GM10248 (cell line): ENCODE measurements around the gene SMARCA4.
"Not testable (repeated sequence)": the region's sequence is repeated elsewhere in the genome, so short reads cannot be mapped to it uniquely, and the experiment has no call there.

Experiments
- CTCF ChIA-PET: fragments of 300-600 bp; sonication (Branson Sonifier 250); formaldehyde crosslinking; extraction: SDS; loops from one replicate; lab custom pipeline; 2021; ENCODE audit warnings: antibody characterized with exemption; lab: Yijun Ruan, JAX
- POLR2A ChIA-PET: fragments of 350-650 bp; sonication (Branson Sonifier 250); formaldehyde crosslinking; extraction: SDS; loops from one replicate; lab custom pipeline; 2020; ENCODE audit warnings: antibody characterized with exemption; lab: Yijun Ruan, JAX
- DNase-seq: peaks from one replicate; pipeline ENCODE4 v3.0.0; 2012; ENCODE audit errors: extremely low spot score
- TF ChIP-seq, protein P1 (sequence below): IDR thresholded peaks from 2 replicates; pipeline ENCODE4 v1.5.1; 2012; ENCODE audit warnings: mild to moderate bottlenecking, low read depth; ENCODE audit errors: extremely low read depth, missing control alignments, control extremely low read depth

SMARCA4 gene

DNA sequence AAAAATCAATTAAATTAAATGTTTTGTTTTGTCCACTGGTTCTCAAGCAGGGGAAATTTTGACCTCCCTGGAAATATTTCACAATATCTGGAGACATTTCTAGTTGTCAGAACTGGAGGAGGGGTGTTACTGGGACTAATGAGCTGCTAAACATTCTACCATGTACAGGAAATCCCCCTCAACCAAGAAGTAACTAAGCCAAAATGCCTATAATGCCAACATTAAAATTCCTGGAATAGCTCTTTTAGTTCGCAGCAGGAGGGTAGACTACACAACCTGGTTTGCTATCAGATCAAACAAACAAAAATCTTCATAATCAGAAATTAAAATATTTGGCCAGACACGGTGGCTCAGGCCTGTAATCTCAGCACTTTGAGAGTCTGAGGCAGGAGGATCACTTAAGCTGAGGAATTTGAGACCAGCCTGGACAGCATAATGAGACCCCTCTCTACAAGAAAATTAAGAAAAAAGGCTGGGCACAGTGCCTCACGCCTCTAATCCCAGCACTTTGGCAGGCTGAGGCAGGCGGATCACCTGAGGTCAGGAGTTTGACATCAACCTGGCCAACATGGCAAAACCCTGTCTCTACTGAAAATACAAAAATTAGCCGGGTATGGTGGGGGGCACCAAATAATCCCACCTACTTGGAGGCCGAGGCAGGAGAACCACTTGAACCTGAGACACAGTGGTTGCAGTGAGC, 13.7 kb upstream of the SMARCA4 start:
- ChIA-PET CTCF (interaction anchor here (1.3 kb wide), 1 partner anchor 12 kb away, joined by 6 read pairs; no protein-coding TSS in a partner anchor), POLR2A (no interaction called here)
- TF ChIP-seq, protein P1, sequence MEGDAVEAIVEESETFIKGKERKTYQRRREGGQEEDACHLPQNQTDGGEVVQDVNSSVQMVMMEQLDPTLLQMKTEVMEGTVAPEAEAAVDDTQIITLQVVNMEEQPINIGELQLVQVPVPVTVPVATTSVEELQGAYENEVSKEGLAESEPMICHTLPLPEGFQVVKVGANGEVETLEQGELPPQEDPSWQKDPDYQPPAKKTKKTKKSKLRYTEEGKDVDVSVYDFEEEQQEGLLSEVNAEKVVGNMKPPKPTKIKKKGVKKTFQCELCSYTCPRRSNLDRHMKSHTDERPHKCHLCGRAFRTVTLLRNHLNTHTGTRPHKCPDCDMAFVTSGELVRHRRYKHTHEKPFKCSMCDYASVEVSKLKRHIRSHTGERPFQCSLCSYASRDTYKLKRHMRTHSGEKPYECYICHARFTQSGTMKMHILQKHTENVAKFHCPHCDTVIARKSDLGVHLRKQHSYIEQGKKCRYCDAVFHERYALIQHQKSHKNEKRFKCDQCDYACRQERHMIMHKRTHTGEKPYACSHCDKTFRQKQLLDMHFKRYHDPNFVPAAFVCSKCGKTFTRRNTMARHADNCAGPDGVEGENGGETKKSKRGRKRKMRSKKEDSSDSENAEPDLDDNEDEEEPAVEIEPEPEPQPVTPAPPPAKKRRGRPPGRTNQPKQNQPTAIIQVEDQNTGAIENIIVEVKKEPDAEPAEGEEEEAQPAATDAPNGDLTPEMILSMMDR: no peak
- no peak for DNase-seq

- POLR2A ChIA-PET: no interaction called here
- CTCF ChIA-PET: interaction anchor here (0.8 to 3.8 kb wide), 4 partner anchors 10 to 83 kb away, joined by 3 to 26 read pairs (median 7); no protein-coding TSS in a partner anchor
Measured at GRCh38 chr19:10952809-10953208, 8.0 kb upstream of the SMARCA4 start.

DNA sequence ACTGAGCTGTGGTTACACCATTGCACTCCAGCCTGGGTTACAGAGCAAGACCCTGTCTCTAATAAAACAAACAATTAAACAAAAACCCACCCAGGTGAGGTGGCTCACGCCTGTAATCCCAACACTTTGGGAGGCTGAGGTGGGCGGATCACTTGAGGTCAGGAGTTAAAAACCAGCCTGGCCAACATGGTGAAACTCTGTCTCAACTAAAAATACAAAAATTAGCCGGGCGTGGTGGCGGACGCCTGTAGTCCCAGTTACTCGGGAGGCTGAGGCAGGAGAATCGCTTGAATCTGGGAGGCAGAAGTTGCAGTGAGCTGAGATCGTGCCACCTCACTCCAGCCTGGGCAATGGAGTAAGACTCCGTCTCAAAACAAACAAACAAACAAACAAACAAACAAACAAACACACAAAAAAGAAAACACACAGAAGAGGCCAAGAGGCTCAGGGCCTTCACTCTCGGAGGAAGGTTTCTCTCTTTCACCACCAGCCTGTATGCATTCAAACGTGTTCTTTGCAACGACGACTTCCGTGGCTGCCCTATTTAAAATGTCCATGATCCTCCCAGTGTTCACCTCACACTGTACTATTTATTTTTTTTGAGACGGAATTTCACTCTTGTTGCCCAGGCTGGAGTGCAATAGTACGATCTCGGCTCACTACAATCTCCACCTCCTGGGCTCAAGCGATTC, 1.4 kb upstream of the SMARCA4 start:
- POLR2A ChIA-PET, DNase-seq: not testable (repeated sequence)
- CTCF ChIA-PET: interaction anchor here (1.2 to 4.0 kb wide), 3 partner anchors 18 to 167 kb away, joined by 3 to 18 read pairs (median 3); no protein-coding TSS in a partner anchor

More at GRCh38 chr19:10952809-10953208, 8.0 kb upstream of the SMARCA4 start:
- no peak for DNase-seq
- TF ChIP-seq, protein P1: no peak

DNA sequence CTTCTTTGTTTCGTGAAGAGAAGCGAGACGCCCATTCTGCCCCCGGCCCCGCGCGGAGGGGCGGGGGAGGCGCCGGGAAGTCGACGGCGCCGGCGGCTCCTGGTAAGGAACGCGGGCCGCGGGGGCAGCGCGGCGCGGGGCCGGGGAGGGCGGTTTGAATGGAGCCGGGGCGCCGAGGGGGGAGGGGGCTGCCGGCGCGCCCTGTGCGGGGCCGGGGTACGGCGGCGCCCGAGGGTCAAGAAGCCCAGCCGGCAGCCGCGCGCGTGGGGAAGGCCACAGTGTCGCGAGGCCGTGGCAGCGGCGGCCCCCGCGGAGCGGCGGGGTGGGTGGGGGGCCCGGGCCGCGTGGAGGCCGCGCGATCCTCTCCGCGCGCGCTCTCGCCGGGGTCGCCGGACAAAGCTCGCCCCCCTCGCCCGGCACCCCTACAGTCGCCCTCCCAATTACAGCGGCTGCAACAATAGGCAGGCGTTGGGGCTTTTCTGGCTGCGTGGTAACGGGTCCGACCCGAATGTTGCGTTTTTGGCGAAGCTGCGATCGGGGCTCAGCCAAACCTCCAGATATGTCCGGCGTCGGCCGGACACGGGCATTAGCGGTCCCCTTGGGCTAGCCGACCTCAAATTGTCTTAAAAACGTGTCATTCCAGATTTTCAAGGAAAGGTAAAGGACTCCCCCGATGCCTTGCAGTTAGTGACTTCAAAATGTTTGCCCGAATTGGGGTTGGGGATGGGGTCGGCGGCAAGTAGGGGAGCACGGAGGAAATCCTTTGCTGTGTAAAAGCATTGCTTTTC, 437 bp downstream of the SMARCA4 start:
- ChIA-PET POLR2A (no interaction called here), CTCF (interaction anchor here (1.6 to 4.0 kb wide), 3 partner anchors 14 to 24 kb away, joined by 3 to 18 read pairs (median 6); no protein-coding TSS in a partner anchor)
- DNase-seq: peak; percentile 29
- TF ChIP-seq, protein P1: no peak

DNA sequence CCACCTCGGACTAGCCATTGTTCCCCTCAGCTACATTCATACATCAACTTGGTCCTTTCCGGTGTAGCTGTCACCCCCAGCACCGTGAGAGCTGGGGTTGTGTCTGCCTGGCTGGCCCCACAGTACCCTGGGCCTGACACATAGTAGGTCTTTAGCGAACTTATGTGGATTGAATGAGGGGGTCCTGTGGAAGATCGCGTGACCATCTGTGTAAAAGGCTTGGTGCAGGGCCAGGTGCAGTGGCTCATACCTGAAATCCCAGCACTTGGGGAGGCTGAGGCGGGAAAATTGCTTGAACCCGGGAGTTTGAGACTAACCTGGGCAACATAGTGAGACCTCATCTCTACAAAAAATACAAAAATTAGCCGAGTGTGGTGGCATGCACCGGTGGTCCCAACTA, 2.0 kb downstream of the SMARCA4 start:
- ChIA-PET CTCF (interaction anchor here (0.8 to 1.6 kb wide), 4 partner anchors 11 to 26 kb away, joined by 3 to 11 read pairs (median 4); no protein-coding TSS in a partner anchor), POLR2A (no interaction called here)
- DNase-seq: no peak
- TF ChIP-seq, protein P1: no peak

GRCh38 chr19:10963865-10964264, 3.0 kb downstream of the SMARCA4 start:
- TF ChIP-seq, protein P1: no peak
- ChIA-PET POLR2A (no interaction called here), CTCF (interaction anchor here (1.3 to 1.7 kb wide), 4 partner anchors 10 to 27 kb away, joined by 4 to 11 read pairs (median 6); no protein-coding TSS in a partner anchor)
- DNase-seq: no peak
